ENCODE measurements around the gene CENPQ. TPM values are rescaled to one million over a fixed set of nuclear protein-coding genes. Genes with fewer than 3 reads are reported as not detected.

Gene CENPQ
- total and polyA plus RNA-seq, 2 of the 13 experiments (the other 11 are each of a cell fraction or from before 2014, with no cell fraction given): 9.1 to 20.1 TPM

- TF ChIP-seq ZNF292 (CRISPR knock-in tag; IDR thresholded peaks at IDR 0.05; ENCODE audit: borderline replicate concordance, low read depth) (no peak), EP300 (IDR thresholded peaks at IDR 0.05; ENCODE audit: low read depth in 2 of 2, low read length in 2 of 2) (peak in 1 of 2 experiments; percentile 53; a peak in 1 of 4 replicates), EP300 (CRISPR knock-in tag; IDR thresholded peaks at IDR 0.05; ENCODE audit: borderline replicate concordance) (no peak), NONO (IDR thresholded peaks at IDR 0.05) (no peak), NONO (CRISPR knock-in tag; conservative IDR thresholded peaks at IDR 0.05) (no peak), CREB1 (IDR thresholded peaks at IDR 0.05) (no peak), CREB1 (CRISPR knock-in tag; IDR thresholded peaks at IDR 0.05) (peak; percentile 53), ZNF850 (CRISPR knock-in tag; conservative IDR thresholded peaks at IDR 0.05) (no peak), ZNF766 (CRISPR knock-in tag; IDR thresholded peaks at IDR 0.05; ENCODE audit: borderline replicate concordance) (no peak), ZNF749 (CRISPR knock-in tag; IDR thresholded peaks at IDR 0.05; ENCODE audit: borderline replicate concordance) (no peak), HMG20B (CRISPR knock-in tag; conservative IDR thresholded peaks at IDR 0.05) (no peak), LCORL (IDR thresholded peaks at IDR 0.05) (no peak), LCORL (CRISPR knock-in tag; IDR thresholded peaks at IDR 0.05) (no peak), KLF16 (CRISPR knock-in tag; IDR thresholded peaks at IDR 0.05) (peak in 1 of 2 experiments; percentile 20; a peak in 1 of 4 replicates), TAF1 (CRISPR knock-in tag; IDR thresholded peaks at IDR 0.05) (no peak), KDM6A (CRISPR knock-in tag; IDR thresholded peaks at IDR 0.05; ENCODE audit: low read depth) (peak; percentile 76; the same call in 1 of the 2 replicates), BRD4 (CRISPR knock-in tag; IDR thresholded peaks at IDR 0.05) (no peak), HNRNPLL (IDR thresholded peaks at IDR 0.05; ENCODE audit: low read depth, low read length, poor library complexity, severe bottlenecking) (no peak), MIER3 (CRISPR knock-in tag; IDR thresholded peaks at IDR 0.05; ENCODE audit: borderline replicate concordance) (0 out of 2 replicates have a peak, but pooled peaks have one; percentile 18), WIZ (CRISPR knock-in tag; IDR thresholded peaks at IDR 0.05) (no peak), REST (IDR thresholded peaks at IDR 0.05; ENCODE audit: borderline replicate concordance in 1 of 2, low read depth in 1 of 2, low read length in 2 of 2) (no peak), MED1 (CRISPR knock-in tag; IDR thresholded peaks at IDR 0.05) (peak; percentile 43), TBL1XR1 (IDR thresholded peaks at IDR 0.05; ENCODE audit: borderline replicate concordance, low read length, partially characterized antibody) (no peak), GATAD2A (CRISPR knock-in tag; IDR thresholded peaks at IDR 0.05) (peak; percentile 67), TARDBP (CRISPR knock-in tag; IDR thresholded peaks at IDR 0.05) (no peak)
- TF ChIP-seq, protein P1, sequence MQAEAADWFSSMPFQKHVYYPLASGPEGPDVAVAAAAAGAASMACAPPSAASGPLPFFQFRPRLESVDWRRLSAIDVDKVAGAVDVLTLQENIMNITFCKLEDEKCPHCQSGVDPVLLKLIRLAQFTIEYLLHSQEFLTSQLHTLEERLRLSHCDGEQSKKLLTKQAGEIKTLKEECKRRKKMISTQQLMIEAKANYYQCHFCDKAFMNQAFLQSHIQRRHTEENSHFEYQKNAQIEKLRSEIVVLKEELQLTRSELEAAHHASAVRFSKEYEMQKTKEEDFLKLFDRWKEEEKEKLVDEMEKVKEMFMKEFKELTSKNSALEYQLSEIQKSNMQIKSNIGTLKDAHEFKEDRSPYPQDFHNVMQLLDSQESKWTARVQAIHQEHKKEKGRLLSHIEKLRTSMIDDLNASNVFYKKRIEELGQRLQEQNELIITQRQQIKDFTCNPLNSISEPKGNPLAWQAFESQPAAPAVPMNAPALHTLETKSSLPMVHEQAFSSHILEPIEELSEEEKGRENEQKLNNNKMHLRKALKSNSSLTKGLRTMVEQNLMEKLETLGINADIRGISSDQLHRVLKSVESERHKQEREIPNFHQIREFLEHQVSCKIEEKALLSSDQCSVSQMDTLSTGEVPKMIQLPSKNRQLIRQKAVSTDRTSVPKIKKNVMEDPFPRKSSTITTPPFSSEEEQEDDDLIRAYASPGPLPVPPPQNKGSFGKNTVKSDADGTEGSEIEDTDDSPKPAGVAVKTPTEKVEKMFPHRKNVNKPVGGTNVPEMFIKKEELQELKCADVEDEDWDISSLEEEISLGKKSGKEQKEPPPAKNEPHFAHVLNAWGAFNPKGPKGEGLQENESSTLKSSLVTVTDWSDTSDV (CRISPR knock-in tag; IDR thresholded peaks at IDR 0.05): no peak
Measured at GRCh38 chr6:49513153-49513989, 50.2 kb downstream of the CENPQ start (continued).
